ENCODE results near the gene ZNF28.

DNA sequence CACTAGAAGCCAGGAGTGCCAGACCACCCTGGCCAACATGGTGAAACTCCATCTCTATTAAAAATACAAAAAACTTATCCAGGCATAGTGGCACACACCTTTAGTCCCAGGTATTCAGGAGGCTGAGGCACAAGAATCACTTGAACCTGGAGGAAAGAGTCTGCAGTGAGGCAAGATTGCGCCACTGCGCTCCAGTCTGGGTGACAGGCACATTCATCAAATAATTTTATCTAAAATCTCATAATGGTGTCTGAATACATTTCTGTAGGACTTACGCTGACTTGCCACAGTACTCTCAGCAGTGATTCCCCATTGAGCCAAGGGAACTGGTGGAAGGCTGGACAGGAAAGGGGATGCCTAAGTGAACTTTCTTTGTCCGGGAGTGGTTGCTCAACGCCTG lies 4.3 kb upstream of the ZNF28 start:
- TF ChIP-seq, protein P1, sequence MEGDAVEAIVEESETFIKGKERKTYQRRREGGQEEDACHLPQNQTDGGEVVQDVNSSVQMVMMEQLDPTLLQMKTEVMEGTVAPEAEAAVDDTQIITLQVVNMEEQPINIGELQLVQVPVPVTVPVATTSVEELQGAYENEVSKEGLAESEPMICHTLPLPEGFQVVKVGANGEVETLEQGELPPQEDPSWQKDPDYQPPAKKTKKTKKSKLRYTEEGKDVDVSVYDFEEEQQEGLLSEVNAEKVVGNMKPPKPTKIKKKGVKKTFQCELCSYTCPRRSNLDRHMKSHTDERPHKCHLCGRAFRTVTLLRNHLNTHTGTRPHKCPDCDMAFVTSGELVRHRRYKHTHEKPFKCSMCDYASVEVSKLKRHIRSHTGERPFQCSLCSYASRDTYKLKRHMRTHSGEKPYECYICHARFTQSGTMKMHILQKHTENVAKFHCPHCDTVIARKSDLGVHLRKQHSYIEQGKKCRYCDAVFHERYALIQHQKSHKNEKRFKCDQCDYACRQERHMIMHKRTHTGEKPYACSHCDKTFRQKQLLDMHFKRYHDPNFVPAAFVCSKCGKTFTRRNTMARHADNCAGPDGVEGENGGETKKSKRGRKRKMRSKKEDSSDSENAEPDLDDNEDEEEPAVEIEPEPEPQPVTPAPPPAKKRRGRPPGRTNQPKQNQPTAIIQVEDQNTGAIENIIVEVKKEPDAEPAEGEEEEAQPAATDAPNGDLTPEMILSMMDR (IDR thresholded peaks at IDR 0.05), result no peak
- TF ChIP-seq ZNF121 (CRISPR knock-in tag; IDR thresholded peaks at IDR 0.05) (no peak), JUN (CRISPR knock-in tag; IDR thresholded peaks at IDR 0.05) (no peak)
- TF ChIP-seq, protein P2, sequence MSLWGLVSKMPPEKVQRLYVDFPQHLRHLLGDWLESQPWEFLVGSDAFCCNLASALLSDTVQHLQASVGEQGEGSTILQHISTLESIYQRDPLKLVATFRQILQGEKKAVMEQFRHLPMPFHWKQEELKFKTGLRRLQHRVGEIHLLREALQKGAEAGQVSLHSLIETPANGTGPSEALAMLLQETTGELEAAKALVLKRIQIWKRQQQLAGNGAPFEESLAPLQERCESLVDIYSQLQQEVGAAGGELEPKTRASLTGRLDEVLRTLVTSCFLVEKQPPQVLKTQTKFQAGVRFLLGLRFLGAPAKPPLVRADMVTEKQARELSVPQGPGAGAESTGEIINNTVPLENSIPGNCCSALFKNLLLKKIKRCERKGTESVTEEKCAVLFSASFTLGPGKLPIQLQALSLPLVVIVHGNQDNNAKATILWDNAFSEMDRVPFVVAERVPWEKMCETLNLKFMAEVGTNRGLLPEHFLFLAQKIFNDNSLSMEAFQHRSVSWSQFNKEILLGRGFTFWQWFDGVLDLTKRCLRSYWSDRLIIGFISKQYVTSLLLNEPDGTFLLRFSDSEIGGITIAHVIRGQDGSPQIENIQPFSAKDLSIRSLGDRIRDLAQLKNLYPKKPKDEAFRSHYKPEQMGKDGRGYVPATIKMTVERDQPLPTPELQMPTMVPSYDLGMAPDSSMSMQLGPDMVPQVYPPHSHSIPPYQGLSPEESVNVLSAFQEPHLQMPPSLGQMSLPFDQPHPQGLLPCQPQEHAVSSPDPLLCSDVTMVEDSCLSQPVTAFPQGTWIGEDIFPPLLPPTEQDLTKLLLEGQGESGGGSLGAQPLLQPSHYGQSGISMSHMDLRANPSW (CRISPR knock-in tag; conservative IDR thresholded peaks at IDR 0.05; ENCODE audit: low read depth), result no peak
